CD4-positive, alpha-beta T cell treated with Interleukin-4 for 4 hours (primary cell): Measurements from ENCODE around the gene CALD1.

ENCODE experiments used
- DNase-seq: peaks from one replicate; pipeline ENCODE4 v3.0.0-alpha.2; 2020

Gene CALD1

GRCh38 chr7:134766779-134767519, 12.5 kb upstream of the CALD1 start:
- no peak for DNase-seq

GRCh38 chr7:134767520-134768168, 11.8 kb upstream of the CALD1 start:
- no peak for DNase-seq

GRCh38 chr7:134768243-134768642, 11.2 kb upstream of the CALD1 start:
- DNase-seq, result no peak

GRCh38 chr7:134770676-134771075, 8.8 kb upstream of the CALD1 start:
- DNase-seq, result no peak

- no peak for DNase-seq
Measured at GRCh38 chr7:134771111-134771510, 8.3 kb upstream of the CALD1 start.

GRCh38 chr7:134771889-134772288, 7.5 kb upstream of the CALD1 start:
- no peak for DNase-seq

- no peak for DNase-seq
Measured at GRCh38 chr7:134772401-134772800, 7.0 kb upstream of the CALD1 start.

- no peak for DNase-seq
Measured at GRCh38 chr7:134773164-134773563, 6.3 kb upstream of the CALD1 start.

GRCh38 chr7:134774119-134774518, 5.3 kb upstream of the CALD1 start:
- no peak for DNase-seq

GRCh38 chr7:134777470-134777869, 2.0 kb upstream of the CALD1 start:
- no peak for DNase-seq

GRCh38 chr7:134777908-134778580, 1.4 kb upstream of the CALD1 start:
- no peak for DNase-seq

GRCh38 chr7:134779741-134780065, 269 bp downstream of the CALD1 start:
- DNase-seq, result no peak

GRCh38 chr7:134780166-134780828, 863 bp downstream of the CALD1 start:
- no peak for DNase-seq

GRCh38 chr7:134781171-134781570, 1.7 kb downstream of the CALD1 start:
- DNase-seq, result no peak

- DNase-seq, result no peak
Measured at GRCh38 chr7:134782121-134782623, 2.7 kb downstream of the CALD1 start.

GRCh38 chr7:134783294-134784069, 4.0 kb downstream of the CALD1 start:
- no peak for DNase-seq

GRCh38 chr7:134784251-134785049, 5.0 kb downstream of the CALD1 start:
- DNase-seq, result no peak

- no peak for DNase-seq
Measured at GRCh38 chr7:134785842-134786241, 6.4 kb downstream of the CALD1 start.

- no peak for DNase-seq
Measured at GRCh38 chr7:134787064-134787463, 7.6 kb downstream of the CALD1 start.

GRCh38 chr7:134787720-134788119, 8.3 kb downstream of the CALD1 start:
- DNase-seq, result no peak

- no peak for DNase-seq
Measured at GRCh38 chr7:134788191-134788590, 8.8 kb downstream of the CALD1 start.
